Ishikawa (cell line): ENCODE measurements around the gene TMEM43.

ENCODE experiments used
- CEBPB ChIP-seq: IDR thresholded peaks from 2 replicates; pipeline ENCODE4 v1.6.1; 2012
- CREB1 ChIP-seq: IDR thresholded peaks from 2 replicates; pipeline ENCODE4 v1.6.1; 2012; ENCODE audit warnings: low read depth
- EGR1 ChIP-seq: IDR thresholded peaks from 2 replicates; pipeline ENCODE4 v1.6.1; 2012
- EP300 ChIP-seq: IDR thresholded peaks from 2 replicates; pipeline ENCODE4 v1.6.1; 2012; ENCODE audit warnings: borderline replicate concordance
- FOXM1 ChIP-seq: IDR thresholded peaks from 2 replicates; pipeline ENCODE4 v1.6.1; 2012; ENCODE audit warnings: low read depth, borderline replicate concordance
- NFIC ChIP-seq: IDR thresholded peaks from 2 replicates; pipeline ENCODE4 v1.6.1; 2012
- RAD21 ChIP-seq: IDR thresholded peaks from 2 replicates; pipeline ENCODE4 v1.6.1; 2012; ENCODE audit warnings: low read depth
- REST ChIP-seq: IDR thresholded peaks from 2 replicates; pipeline ENCODE4 v1.6.1; 2012; ENCODE audit warnings: low read depth, mild to moderate bottlenecking
- TAF1 ChIP-seq: IDR thresholded peaks from 2 replicates; pipeline ENCODE4 v1.6.1; 2012; ENCODE audit warnings: low read depth, mild to moderate bottlenecking
- TEAD4 ChIP-seq: IDR thresholded peaks from 2 replicates; pipeline ENCODE4 v1.6.1; 2012
- YY1 ChIP-seq: IDR thresholded peaks from 2 replicates; pipeline ENCODE4 v1.6.1; 2012; ENCODE audit warnings: low read depth
- ZBTB7A ChIP-seq: IDR thresholded peaks from 2 replicates; pipeline ENCODE4 v1.6.1; 2012; ENCODE audit warnings: low read depth
- TF ChIP-seq, protein P1 (sequence below): IDR thresholded peaks from 2 replicates; pipeline ENCODE4 v1.6.1; 2012
- TF ChIP-seq, protein P2 (sequence below): IDR thresholded peaks from 2 replicates; pipeline ENCODE4 v1.6.1; 2012

GRCh38 chr3:14186854-14187458 lies 62.1 kb downstream of the TMEM43 start:
- TF ChIP-seq, protein P1, sequence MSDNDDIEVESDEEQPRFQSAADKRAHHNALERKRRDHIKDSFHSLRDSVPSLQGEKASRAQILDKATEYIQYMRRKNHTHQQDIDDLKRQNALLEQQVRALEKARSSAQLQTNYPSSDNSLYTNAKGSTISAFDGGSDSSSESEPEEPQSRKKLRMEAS = no peak
- no peak for TF ChIP-seq CEBPB
- no peak for TF ChIP-seq TAF1
- TF ChIP-seq NFIC = no peak
- TF ChIP-seq REST = no peak
- TF ChIP-seq CREB1 = no peak
- TF ChIP-seq, protein P2, sequence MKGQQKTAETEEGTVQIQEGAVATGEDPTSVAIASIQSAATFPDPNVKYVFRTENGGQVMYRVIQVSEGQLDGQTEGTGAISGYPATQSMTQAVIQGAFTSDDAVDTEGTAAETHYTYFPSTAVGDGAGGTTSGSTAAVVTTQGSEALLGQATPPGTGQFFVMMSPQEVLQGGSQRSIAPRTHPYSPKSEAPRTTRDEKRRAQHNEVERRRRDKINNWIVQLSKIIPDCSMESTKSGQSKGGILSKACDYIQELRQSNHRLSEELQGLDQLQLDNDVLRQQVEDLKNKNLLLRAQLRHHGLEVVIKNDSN = no peak
- TF ChIP-seq RAD21 = no peak
- no peak for TF ChIP-seq EGR1
- TF ChIP-seq FOXM1 = no peak
- no peak for TF ChIP-seq EP300
- no peak for TF ChIP-seq TEAD4
- no peak for TF ChIP-seq YY1
- TF ChIP-seq ZBTB7A = no peak
